SU-DHL-6 (cell line): Measurements from ENCODE around the gene AKNA.

Experiments used
- H2AFZ ChIP-seq: fragments of 200-600 bp; sonication (generic); 2 replicates; pipeline ENCODE4 v1.6.1; 2014; ENCODE audit warnings: low read depth, mild to moderate bottlenecking, moderate library complexity, mixed read lengths, antibody characterized with exemption, low read length; ENCODE audit not compliant: severe bottlenecking
- H3F3A ChIP-seq: fragments of 200-600 bp; shearing (Covaris generic); 2 replicates; pipeline ENCODE4 v1.6.0; 2016; ENCODE audit warnings: antibody characterized with exemption, mild to moderate bottlenecking; ENCODE audit not compliant: insufficient read depth
- H3K27ac ChIP-seq: fragments of 200-600 bp; sonication (generic); 2 replicates; pipeline ENCODE4 v1.5.1; 2016; ENCODE audit warnings: low read depth, mild to moderate bottlenecking, low read length, moderate library complexity, mixed read lengths
- H3K27me3 ChIP-seq: fragments of 200-600 bp; sonication (generic), shearing (Covaris generic); 2 replicates; pipeline ENCODE4 v1.6.0; 2014; ENCODE audit warnings: mild to moderate bottlenecking, low read length
- H3K36me3 ChIP-seq: fragments of 200-600 bp; sonication (generic); 2 replicates; pipeline ENCODE4 v1.6.1; 2014; ENCODE audit warnings: mild to moderate bottlenecking, low read length, mixed read lengths
- H3K4me2 ChIP-seq: fragments of 300-600, 200-600 bp; shearing (Covaris generic), sonication (generic); 2 replicates; pipeline ENCODE4 v1.6.0; 2014; ENCODE audit warnings: low read length, low read depth, mild to moderate bottlenecking; ENCODE audit not compliant: poor library complexity, severe bottlenecking
- H3K4me3 ChIP-seq: fragments of 200-600 bp; sonication (generic); 2 replicates; pipeline ENCODE4 v1.5.1; 2014; ENCODE audit warnings: antibody characterized with exemption, low read length, mild to moderate bottlenecking, mixed read lengths; ENCODE audit not compliant: insufficient read depth, poor library complexity, severe bottlenecking
- H3K79me2 ChIP-seq: fragments of 200-600 bp; sonication (generic); 2 replicates; pipeline ENCODE4 v1.6.1; 2014; ENCODE audit warnings: mild to moderate bottlenecking, low read length, moderate library complexity; ENCODE audit not compliant: insufficient read depth
- H3K9ac ChIP-seq: fragments of 200-600 bp; sonication (generic); 2 replicates; pipeline ENCODE4 v1.7.0; 2014; ENCODE audit warnings: mild to moderate bottlenecking, low read length
- H3K9me2 ChIP-seq: fragments of 200-600 bp; sonication (generic); replicated peaks from 2 replicates; pipeline ENCODE4 v1.6.1; 2014; ENCODE audit warnings: low read length; ENCODE audit not compliant: insufficient read depth
- H3K9me3 ChIP-seq: fragments of 200-600 bp; sonication (generic); 2 replicates; pipeline ENCODE4 v1.6.1; 2014; ENCODE audit warnings: low read length, mixed read lengths; ENCODE audit not compliant: insufficient read depth
- H4K20me1 ChIP-seq: fragments of 200-600 bp; sonication (generic); 2 replicates; pipeline ENCODE4 v1.6.1; 2014; ENCODE audit warnings: low read depth, mild to moderate bottlenecking, antibody characterized with exemption, low read length, moderate library complexity, mixed read lengths
- CTCF ChIP-seq: fragments of 200-600 bp; sonication (generic); IDR thresholded peaks from one replicate; pipeline ENCODE4 v1.5.1; 2017; ENCODE audit warnings: antibody characterized with exemption, mild to moderate bottlenecking, low read length, moderate library complexity; ENCODE audit not compliant: insufficient read depth, poor library complexity, severe bottlenecking
- EZH2phosphoT487 ChIP-seq: fragments of 200-600 bp; sonication (generic), shearing (Covaris generic); conservative IDR thresholded peaks from 2 replicates; pipeline ENCODE4 v1.6.1; 2018; ENCODE audit warnings: mild to moderate bottlenecking, antibody characterized with exemption, low read length, moderate library complexity, mixed read lengths

The AKNA gene

DNA sequence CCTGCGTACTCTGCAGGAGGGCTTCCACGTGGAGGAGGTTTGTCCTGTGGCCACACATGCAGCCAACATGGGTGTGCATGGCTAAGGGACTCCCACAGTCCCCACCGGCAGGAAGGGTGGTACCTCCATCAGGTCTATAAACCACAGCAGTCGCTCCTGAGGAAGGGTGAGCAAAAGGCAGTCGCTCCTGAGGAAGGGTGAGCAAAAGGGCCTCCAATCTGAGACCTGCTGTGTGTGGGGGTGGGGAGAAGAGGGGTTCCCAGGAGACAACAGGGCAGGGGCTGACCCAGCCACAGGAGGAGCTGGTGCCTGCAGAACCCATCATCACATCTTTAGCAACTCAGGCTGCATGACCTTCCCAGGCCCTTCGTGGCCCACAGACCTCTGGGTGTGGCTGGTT, 30.3 kb upstream of the AKNA start:
- TF ChIP-seq EZH2phosphoT487 (no peak), CTCF (no peak)
- Histone ChIP-seq H3K27me3 (no peaks in the 10 kb centered on the region), H3K9ac (no peak overlapping the region), H3K4me2 (no peak overlapping the region), H3K9me3 (no peaks in the 10 kb centered on the region), H3K4me3 (no peak overlapping the region), H3K9me2 (no peaks in the 10 kb centered on the region), H3K36me3 (no peaks in the 10 kb centered on the region), H3K79me2 (no peaks in the 10 kb centered on the region), H4K20me1 (no peaks in the 10 kb centered on the region), H3F3A (no peaks in the 10 kb centered on the region), H2AFZ (no peak overlapping the region), H3K27ac (no peak overlapping the region)

- no peak overlapping the region for H3K9ac ChIP-seq
- H2AFZ ChIP-seq, result no peak overlapping the region
- H3K27ac ChIP-seq, result no peak overlapping the region
- H3K9me3 ChIP-seq, result no peaks in the 10 kb centered on the region
- H3K79me2 ChIP-seq, result no peaks in the 10 kb centered on the region
- H3K36me3 ChIP-seq, result no peaks in the 10 kb centered on the region
- TF ChIP-seq CTCF (no peak), EZH2phosphoT487 (no peak)
- no peaks in the 10 kb centered on the region for H4K20me1 ChIP-seq
- no peaks in the 10 kb centered on the region for H3K9me2 ChIP-seq
- no peaks in the 10 kb centered on the region for H3F3A ChIP-seq
- H3K27me3 ChIP-seq, result no peaks in the 10 kb centered on the region
- H3K4me2 ChIP-seq, result no peak overlapping the region
- no peak overlapping the region for H3K4me3 ChIP-seq
Measured at GRCh38 chr9:114417511-114417910, 29.7 kb upstream of the AKNA start.

- Histone ChIP-seq H3K9me3 (no peaks in the 10 kb centered on the region), H3K9me2 (no peaks in the 10 kb centered on the region), H3K4me2 (no peak overlapping the region), H4K20me1 (no peaks in the 10 kb centered on the region), H3K27me3 (no peaks in the 10 kb centered on the region), H3K79me2 (no peaks in the 10 kb centered on the region), H2AFZ (no peak overlapping the region), H3K27ac (no peak overlapping the region), H3K36me3 (no peaks in the 10 kb centered on the region), H3F3A (no peaks in the 10 kb centered on the region), H3K9ac (no peak overlapping the region), H3K4me3 (no peak overlapping the region)
- TF ChIP-seq EZH2phosphoT487 (no peak), CTCF (no peak)
Measured at GRCh38 chr9:114416906-114417305, 29.1 kb upstream of the AKNA start.

- Histone ChIP-seq H3K79me2 (no peaks in the 10 kb centered on the region), H3K4me3 (no peak overlapping the region), H3K4me2 (no peak overlapping the region), H4K20me1 (no peaks in the 10 kb centered on the region), H3K36me3 (no peaks in the 10 kb centered on the region), H3K27ac (no peak overlapping the region), H3F3A (no peaks in the 10 kb centered on the region), H3K9ac (no peak overlapping the region), H2AFZ (no peak overlapping the region), H3K9me2 (no peaks in the 10 kb centered on the region), H3K27me3 (no peaks in the 10 kb centered on the region), H3K9me3 (no peaks in the 10 kb centered on the region)
- TF ChIP-seq CTCF, result no peak
- TF ChIP-seq EZH2phosphoT487, result no peak
Measured at GRCh38 chr9:114416290-114416689, 28.5 kb upstream of the AKNA start.
